Neutrophil (primary cell): ENCODE data around the gene SH3TC2.

Experiments used
- H3K27ac ChIP-seq: fragments of 200-600 bp; sonication (generic); 2 replicates; pipeline ENCODE4 v1.5.1; 2016; ENCODE audit warnings: mild to moderate bottlenecking, moderate library complexity
- H3K27me3 ChIP-seq: fragments of 200-600 bp; sonication (generic); 2 replicates; pipeline ENCODE4 v1.6.0; 2016; ENCODE audit warnings: mild to moderate bottlenecking
- H3K36me3 ChIP-seq: fragments of 200-600 bp; sonication (generic); 2 replicates; pipeline ENCODE4 v1.5.1; 2017
- H3K4me1 ChIP-seq, 2 experiments: fragments of 200-600 bp in 1 of 2; sonication (generic) in 1 of 2; 1 replicate in 1 of 2; 2 replicates in 1 of 2; pipeline versions ENCODE4 v1.5.1 to v1.6.1; 2013 to 2016; ENCODE audit warnings: low read depth in 1 of 2, low read length in 1 of 2, mild to moderate bottlenecking in 1 of 2, moderate library complexity in 1 of 2; ENCODE audit not compliant: control insufficient read depth in 1 of 2, insufficient read depth in 1 of 2
- H3K4me3 ChIP-seq, 2 experiments: fragments of 200-600 bp in 1 of 2; sonication (generic) in 1 of 2; 1 replicate in 1 of 2; 2 replicates in 1 of 2; pipeline ENCODE4 v1.5.1; 2013 to 2016; ENCODE audit warnings: low read depth in 1 of 2, low read length in 1 of 2, mild to moderate bottlenecking in 1 of 2, moderate library complexity in 1 of 2
- H3K9me3 ChIP-seq: fragments of 200-600 bp; sonication (generic); 2 replicates; pipeline ENCODE4 v1.5.1; 2016
- TF ChIP-seq, protein P1 (sequence below): fragments of 200-600 bp; sonication (generic); IDR thresholded peaks from 2 replicates; pipeline ENCODE4 v1.5.1; 2016; ENCODE audit warnings: antibody characterized with exemption

Gene SH3TC2

DNA sequence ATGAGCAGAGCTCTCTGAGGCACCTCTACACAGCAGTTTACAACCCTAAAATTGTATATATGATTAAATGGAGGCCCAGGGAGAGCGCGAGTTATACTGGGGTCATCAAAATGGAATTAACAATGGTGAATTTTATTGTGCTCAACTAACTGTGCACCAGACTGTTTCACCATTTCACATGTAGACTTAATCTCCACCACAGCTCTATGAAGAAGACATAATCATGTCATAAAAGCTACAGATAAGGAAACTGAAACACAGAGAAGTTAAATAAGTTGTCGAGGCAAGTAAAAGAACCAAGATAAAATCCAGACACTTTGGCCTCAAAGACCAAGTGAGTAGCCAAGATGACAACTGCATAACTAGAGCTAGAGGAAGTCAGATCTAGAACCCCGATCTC is 1.5 kb downstream of the SH3TC2 start:
- Histone ChIP-seq H3K27ac (no peak overlapping the region), H3K36me3 (no peaks in the 10 kb centered on the region), H3K4me1 (no peaks in the 10 kb centered on the region), H3K9me3 (no peaks in the 10 kb centered on the region), H3K4me3 (no peak overlapping the region), H3K27me3 (no peaks in the 10 kb centered on the region)
- TF ChIP-seq, protein P1, sequence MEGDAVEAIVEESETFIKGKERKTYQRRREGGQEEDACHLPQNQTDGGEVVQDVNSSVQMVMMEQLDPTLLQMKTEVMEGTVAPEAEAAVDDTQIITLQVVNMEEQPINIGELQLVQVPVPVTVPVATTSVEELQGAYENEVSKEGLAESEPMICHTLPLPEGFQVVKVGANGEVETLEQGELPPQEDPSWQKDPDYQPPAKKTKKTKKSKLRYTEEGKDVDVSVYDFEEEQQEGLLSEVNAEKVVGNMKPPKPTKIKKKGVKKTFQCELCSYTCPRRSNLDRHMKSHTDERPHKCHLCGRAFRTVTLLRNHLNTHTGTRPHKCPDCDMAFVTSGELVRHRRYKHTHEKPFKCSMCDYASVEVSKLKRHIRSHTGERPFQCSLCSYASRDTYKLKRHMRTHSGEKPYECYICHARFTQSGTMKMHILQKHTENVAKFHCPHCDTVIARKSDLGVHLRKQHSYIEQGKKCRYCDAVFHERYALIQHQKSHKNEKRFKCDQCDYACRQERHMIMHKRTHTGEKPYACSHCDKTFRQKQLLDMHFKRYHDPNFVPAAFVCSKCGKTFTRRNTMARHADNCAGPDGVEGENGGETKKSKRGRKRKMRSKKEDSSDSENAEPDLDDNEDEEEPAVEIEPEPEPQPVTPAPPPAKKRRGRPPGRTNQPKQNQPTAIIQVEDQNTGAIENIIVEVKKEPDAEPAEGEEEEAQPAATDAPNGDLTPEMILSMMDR: no peak

DNA sequence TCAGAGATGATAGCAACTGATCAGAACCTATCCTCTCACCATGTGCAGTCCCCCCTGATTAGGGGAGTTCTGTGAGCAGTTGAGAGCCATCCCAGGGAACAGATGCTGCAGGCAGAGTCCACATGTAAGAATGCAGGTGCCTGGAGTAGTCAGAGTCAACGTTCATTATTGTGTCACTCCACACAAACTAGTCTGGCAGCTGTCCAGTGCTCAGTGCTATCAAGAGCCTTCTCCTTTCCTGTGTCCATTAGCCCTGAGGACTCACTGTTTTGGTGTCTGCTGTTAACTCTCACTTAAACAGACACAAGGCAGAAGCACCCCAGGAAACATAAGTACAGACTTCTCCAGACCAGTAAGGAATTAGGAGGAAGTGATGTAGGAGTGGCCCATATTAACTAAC is 2.5 kb downstream of the SH3TC2 start:
- H3K27ac ChIP-seq: no peak overlapping the region
- no peaks in the 10 kb centered on the region for H3K9me3 ChIP-seq
- H3K4me1 ChIP-seq: no peaks in the 10 kb centered on the region
- H3K4me3 ChIP-seq: no peak overlapping the region
- no peaks in the 10 kb centered on the region for H3K27me3 ChIP-seq
- TF ChIP-seq, protein P1: no peak
- no peaks in the 10 kb centered on the region for H3K36me3 ChIP-seq

- Histone ChIP-seq H3K4me1 (no peaks in the 10 kb centered on the region), H3K36me3 (no peaks in the 10 kb centered on the region), H3K27me3 (no peaks in the 10 kb centered on the region), H3K27ac (no peak overlapping the region), H3K9me3 (no peaks in the 10 kb centered on the region), H3K4me3 (no peak overlapping the region)
- TF ChIP-seq, protein P1: no peak
These were observed 6.2 kb downstream of the SH3TC2 start for GRCh38 chr5:149056616-149057165.

DNA sequence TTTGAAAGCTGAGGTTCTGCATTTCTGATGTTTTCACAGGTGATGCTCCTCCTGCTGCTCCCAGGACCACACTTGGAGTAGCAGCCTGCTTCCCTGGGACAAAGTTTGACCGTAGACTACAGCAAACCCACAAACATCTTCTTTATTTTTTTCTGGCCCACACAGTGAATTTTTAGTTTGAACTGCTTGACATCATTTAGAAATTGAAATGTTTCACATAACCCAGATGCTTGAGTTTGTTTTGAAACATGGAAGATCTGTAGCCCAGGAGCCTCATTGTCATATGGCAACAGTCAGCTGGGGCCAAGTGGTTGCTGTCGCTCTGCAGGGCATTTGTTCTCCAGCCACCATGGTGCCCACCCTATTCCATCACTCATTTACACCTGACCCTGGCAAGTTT is 8.4 kb downstream of the SH3TC2 start:
- H3K9me3 ChIP-seq: no peaks in the 10 kb centered on the region

DNA sequence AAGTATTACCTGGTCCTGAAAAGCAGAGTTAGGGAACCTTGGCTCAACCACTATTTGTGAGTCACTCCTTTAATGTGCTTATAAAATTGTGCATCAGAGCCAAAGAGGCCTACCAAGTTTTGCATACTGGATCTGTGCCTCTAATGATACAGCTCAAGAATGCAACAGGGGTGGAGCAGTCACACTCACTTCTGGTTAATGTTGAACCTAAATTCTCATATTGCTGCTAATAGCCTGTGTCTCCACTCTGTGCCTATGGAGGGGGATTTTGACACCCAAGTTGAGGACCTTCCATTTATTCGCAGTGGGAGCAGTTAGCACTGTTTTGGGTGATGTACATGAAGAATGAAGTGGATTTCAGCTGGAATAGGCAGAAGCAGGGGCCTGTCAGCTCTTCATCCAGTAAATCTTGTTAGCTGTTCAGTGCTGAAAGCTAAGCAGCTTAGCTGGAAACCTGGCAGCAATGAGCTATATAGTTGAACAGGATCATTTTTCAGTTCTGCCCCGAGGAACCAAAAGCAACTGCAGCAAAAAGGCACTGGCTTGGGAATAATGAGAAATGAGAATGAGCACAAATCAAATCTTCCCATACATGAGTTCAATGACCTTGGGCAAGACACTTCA is 9.7 kb downstream of the SH3TC2 start:
- Histone ChIP-seq H3K36me3 (no peaks in the 10 kb centered on the region), H3K27ac (no peak overlapping the region), H3K27me3 (no peaks in the 10 kb centered on the region), H3K4me1 (no peaks in the 10 kb centered on the region), H3K9me3 (no peaks in the 10 kb centered on the region), H3K4me3 (no peak overlapping the region)
- TF ChIP-seq, protein P1: no peak

More for the DNA sequence above, 8.4 kb downstream of the SH3TC2 start:
- Histone ChIP-seq H3K27ac (no peak overlapping the region), H3K36me3 (no peaks in the 10 kb centered on the region), H3K4me1 (no peaks in the 10 kb centered on the region), H3K4me3 (no peak overlapping the region), H3K27me3 (no peaks in the 10 kb centered on the region)
- TF ChIP-seq, protein P1: no peak
